ENCODE measurements around the gene MINDY3.

MINDY3 gene

GRCh38 chr10:15795036-15795792 is 65.1 kb downstream of the MINDY3 start:
- Histone ChIP-seq H3K9me3 (ENCODE audit: insufficient read depth, low read length, severe bottlenecking) (no peaks in the 10 kb centered on the region), H3K27ac (ENCODE audit: low read length) (no peak overlapping the region), H3K4me1 (ENCODE audit: insufficient read depth, low read length) (no peaks in the 10 kb centered on the region), H4K20me1 (ENCODE audit: insufficient read depth, low read length) (no peaks in the 10 kb centered on the region), H3K4me2 (ENCODE audit: insufficient read depth, low read length) (no peak overlapping the region), H3K79me2 (ENCODE audit: insufficient read depth, low read length) (no peaks in the 10 kb centered on the region), H2AFZ (ENCODE audit: low read depth, low read length) (no peak overlapping the region), H3K9ac (ENCODE audit: low read depth, low read length) (no peak overlapping the region), H3K27me3 (ENCODE audit: insufficient read depth, low read length, poor library complexity) (no peaks in the 10 kb centered on the region), H3K4me3 (ENCODE audit: low read depth in 1 of 2, low read length in 2 of 2) (no peak overlapping the region), H3K36me3 (ENCODE audit: insufficient read depth, low read length) (peaks cover 19% of the 10 kb centered on the region; the same call in 1 of the 2 replicates)
- no peak for TF ChIP-seq EZH2 (IDR thresholded peaks at IDR 0.05; ENCODE audit: borderline replicate concordance, low read depth, low read length, severe bottlenecking)
- TF ChIP-seq, protein P1, sequence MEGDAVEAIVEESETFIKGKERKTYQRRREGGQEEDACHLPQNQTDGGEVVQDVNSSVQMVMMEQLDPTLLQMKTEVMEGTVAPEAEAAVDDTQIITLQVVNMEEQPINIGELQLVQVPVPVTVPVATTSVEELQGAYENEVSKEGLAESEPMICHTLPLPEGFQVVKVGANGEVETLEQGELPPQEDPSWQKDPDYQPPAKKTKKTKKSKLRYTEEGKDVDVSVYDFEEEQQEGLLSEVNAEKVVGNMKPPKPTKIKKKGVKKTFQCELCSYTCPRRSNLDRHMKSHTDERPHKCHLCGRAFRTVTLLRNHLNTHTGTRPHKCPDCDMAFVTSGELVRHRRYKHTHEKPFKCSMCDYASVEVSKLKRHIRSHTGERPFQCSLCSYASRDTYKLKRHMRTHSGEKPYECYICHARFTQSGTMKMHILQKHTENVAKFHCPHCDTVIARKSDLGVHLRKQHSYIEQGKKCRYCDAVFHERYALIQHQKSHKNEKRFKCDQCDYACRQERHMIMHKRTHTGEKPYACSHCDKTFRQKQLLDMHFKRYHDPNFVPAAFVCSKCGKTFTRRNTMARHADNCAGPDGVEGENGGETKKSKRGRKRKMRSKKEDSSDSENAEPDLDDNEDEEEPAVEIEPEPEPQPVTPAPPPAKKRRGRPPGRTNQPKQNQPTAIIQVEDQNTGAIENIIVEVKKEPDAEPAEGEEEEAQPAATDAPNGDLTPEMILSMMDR (IDR thresholded peaks at IDR 0.05; ENCODE audit: borderline replicate concordance, extremely low read depth, low read length, poor library complexity, severe bottlenecking), result no peak
- DNase-seq (no peak), ATAC-seq (ENCODE audit: insufficient read depth, low read depth) (no peak)

- Histone ChIP-seq H3K27me3 (ENCODE audit: insufficient read depth, low read length, poor library complexity) (no peaks in the 10 kb centered on the region), H3K79me2 (ENCODE audit: insufficient read depth, low read length) (no peaks in the 10 kb centered on the region), H3K4me3 (ENCODE audit: low read depth in 1 of 2, low read length in 2 of 2) (no peak overlapping the region), H3K9ac (ENCODE audit: low read depth, low read length) (no peak overlapping the region), H3K36me3 (ENCODE audit: insufficient read depth, low read length) (peaks cover 18% of the 10 kb centered on the region; the same call in 1 of the 2 replicates), H2AFZ (ENCODE audit: low read depth, low read length) (no peak overlapping the region), H3K9me3 (ENCODE audit: insufficient read depth, low read length, severe bottlenecking) (no peaks in the 10 kb centered on the region), H4K20me1 (ENCODE audit: insufficient read depth, low read length) (no peaks in the 10 kb centered on the region), H3K4me1 (ENCODE audit: insufficient read depth, low read length) (no peaks in the 10 kb centered on the region), H3K27ac (ENCODE audit: low read length) (no peak overlapping the region), H3K4me2 (ENCODE audit: insufficient read depth, low read length) (no peak overlapping the region)
- TF ChIP-seq EZH2 (IDR thresholded peaks at IDR 0.05; ENCODE audit: borderline replicate concordance, low read depth, low read length, severe bottlenecking), result no peak
- TF ChIP-seq, protein P1 (IDR thresholded peaks at IDR 0.05; ENCODE audit: borderline replicate concordance, extremely low read depth, low read length, poor library complexity, severe bottlenecking), result no peak
- no peak for DNase-seq
- ATAC-seq (ENCODE audit: insufficient read depth, low read depth), result no peak
Measured at GRCh38 chr10:15794569-15794968, 65.7 kb downstream of the MINDY3 start.

- no peak overlapping the region for H3K4me2 ChIP-seq (ENCODE audit: insufficient read depth, low read length)
- no peak overlapping the region for H2AFZ ChIP-seq (ENCODE audit: low read depth, low read length)
- peaks cover 24% of the 10 kb centered on the region; the same call in 1 of the 2 replicates for H3K36me3 ChIP-seq (ENCODE audit: insufficient read depth, low read length)
- no peak overlapping the region for H3K27ac ChIP-seq (ENCODE audit: low read length)
- no peak for TF ChIP-seq EZH2 (IDR thresholded peaks at IDR 0.05; ENCODE audit: borderline replicate concordance, low read depth, low read length, severe bottlenecking)
- no peaks in the 10 kb centered on the region for H3K79me2 ChIP-seq (ENCODE audit: insufficient read depth, low read length)
- DNase-seq (no peak), ATAC-seq (ENCODE audit: insufficient read depth, low read depth) (no peak)
- H4K20me1 ChIP-seq (ENCODE audit: insufficient read depth, low read length), result no peaks in the 10 kb centered on the region
- H3K27me3 ChIP-seq (ENCODE audit: insufficient read depth, low read length, poor library complexity), result no peaks in the 10 kb centered on the region
- no peaks in the 10 kb centered on the region for H3K9me3 ChIP-seq (ENCODE audit: insufficient read depth, low read length, severe bottlenecking)
- H3K4me3 ChIP-seq (ENCODE audit: low read depth in 1 of 2, low read length in 2 of 2), result no peak overlapping the region
- no peaks in the 10 kb centered on the region for H3K4me1 ChIP-seq (ENCODE audit: insufficient read depth, low read length)
- H3K9ac ChIP-seq (ENCODE audit: low read depth, low read length), result no peak overlapping the region
Measured at GRCh38 chr10:15793664-15794063, 66.6 kb downstream of the MINDY3 start.

DNA sequence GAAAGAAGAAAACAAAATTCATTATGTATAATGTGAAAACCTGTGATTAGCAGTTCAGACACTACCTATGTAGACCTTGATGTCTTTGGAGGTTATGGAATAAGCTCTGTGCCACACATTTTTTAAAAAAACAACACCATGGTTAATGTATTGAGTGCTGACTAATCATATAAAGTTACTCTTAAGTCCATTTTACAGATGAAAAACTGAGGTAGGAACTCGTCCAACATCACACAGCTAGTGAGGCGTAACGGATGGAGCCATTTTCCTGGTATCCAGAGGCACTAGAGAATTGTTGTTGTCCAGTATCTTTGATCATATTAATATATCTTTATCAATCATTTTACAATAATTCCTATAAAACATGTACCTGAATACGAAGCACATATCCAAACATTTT is 67.5 kb downstream of the MINDY3 start:
- no peaks in the 10 kb centered on the region for H3K9me3 ChIP-seq (ENCODE audit: insufficient read depth, low read length, severe bottlenecking)
- H3K4me2 ChIP-seq (ENCODE audit: insufficient read depth, low read length), result no peak overlapping the region
- no peaks in the 10 kb centered on the region for H3K4me1 ChIP-seq (ENCODE audit: insufficient read depth, low read length)
- TF ChIP-seq, protein P1 (IDR thresholded peaks at IDR 0.05; ENCODE audit: borderline replicate concordance, extremely low read depth, low read length, poor library complexity, severe bottlenecking), result no peak
- no peak for TF ChIP-seq EZH2 (IDR thresholded peaks at IDR 0.05; ENCODE audit: borderline replicate concordance, low read depth, low read length, severe bottlenecking)
- no peak overlapping the region for H3K4me3 ChIP-seq (ENCODE audit: low read depth in 1 of 2, low read length in 2 of 2)
- H3K36me3 ChIP-seq (ENCODE audit: insufficient read depth, low read length), result peaks cover 29% of the 10 kb centered on the region; the same call in 1 of the 2 replicates
- H3K9ac ChIP-seq (ENCODE audit: low read depth, low read length), result no peak overlapping the region
- H2AFZ ChIP-seq (ENCODE audit: low read depth, low read length), result no peak overlapping the region
- no peak overlapping the region for H3K27ac ChIP-seq (ENCODE audit: low read length)
- ATAC-seq (ENCODE audit: insufficient read depth, low read depth), result no peak
- H3K27me3 ChIP-seq (ENCODE audit: insufficient read depth, low read length, poor library complexity), result no peaks in the 10 kb centered on the region
- no peaks in the 10 kb centered on the region for H3K79me2 ChIP-seq (ENCODE audit: insufficient read depth, low read length)
- no peak for DNase-seq
- no peaks in the 10 kb centered on the region for H4K20me1 ChIP-seq (ENCODE audit: insufficient read depth, low read length)
